ENCODE results near the gene ZNF83.
"Not testable (repeated sequence)": the region's sequence is repeated elsewhere in the genome, so short reads cannot be mapped to it uniquely, and the experiment has no call there.

- TF ChIP-seq MLX (CRISPR knock-in tag; IDR thresholded peaks at IDR 0.05); USF1 (CRISPR knock-in tag; IDR thresholded peaks at IDR 0.05); CTCF (IDR thresholded peaks at IDR 0.05); USF2 (CRISPR knock-in tag; IDR thresholded peaks at IDR 0.05); ZBTB21 (CRISPR knock-in tag; IDR thresholded peaks at IDR 0.05; ENCODE audit: borderline replicate concordance): not testable (repeated sequence)
Measured at GRCh38 chr19:52569638-52569999, 68.5 kb downstream of the ZNF83 start.
